Type B pancreatic cell (in vitro differentiated cells): ENCODE data around the gene VPS13D. TPM values are rescaled to one million over a fixed set of nuclear protein-coding genes. Genes with fewer than 3 reads are reported as not detected.

Experiments
- DNase-seq: peaks from one replicate; pipeline ENCODE4 v3.0.0; 2021; ENCODE audit warnings: mixed read lengths; ENCODE audit not compliant: unreplicated experiment; ENCODE audit errors: extremely low spot score
- H3K27ac Mint-ChIP-seq: 2 replicates; pipeline ENCODE4 v1.8.0; 2021; ENCODE audit warnings: mild to moderate bottlenecking, mixed read lengths
- H3K27me3 Mint-ChIP-seq: 2 replicates; pipeline ENCODE4 v1.8.0; 2021; ENCODE audit warnings: mixed read lengths
- H3K36me3 Mint-ChIP-seq: 2 replicates; pipeline ENCODE4 v1.8.0; 2021; ENCODE audit warnings: mixed read lengths
- H3K4me1 Mint-ChIP-seq: one replicate; pipeline ENCODE4 v1.8.0; 2021; ENCODE audit warnings: mixed read lengths; ENCODE audit not compliant: unreplicated experiment
- H3K4me3 Mint-ChIP-seq: 2 replicates; pipeline ENCODE4 v1.8.0; 2021; ENCODE audit warnings: mild to moderate bottlenecking, mixed read lengths
- H3K9me3 Mint-ChIP-seq: 2 replicates; pipeline ENCODE4 v1.8.0; 2021; ENCODE audit warnings: mixed read lengths
- CTCF ChIP-seq: fragments of 200-600 bp; sonication (generic); conservative IDR thresholded peaks from 2 replicates; pipeline ENCODE4 v1.5.0; 2021; ENCODE audit warnings: antibody characterized with exemption, mild to moderate bottlenecking
- total RNA-seq: library from RNA; stranded (reverse); gene quantifications from 2 replicates; pipeline ENCODE4 v1.2.1, GENCODE V29; 2021; ENCODE audit warnings: low replicate concordance

VPS13D gene
- total RNA-seq, 1 donor from 2014 or later: 43.4 TPM

DNA sequence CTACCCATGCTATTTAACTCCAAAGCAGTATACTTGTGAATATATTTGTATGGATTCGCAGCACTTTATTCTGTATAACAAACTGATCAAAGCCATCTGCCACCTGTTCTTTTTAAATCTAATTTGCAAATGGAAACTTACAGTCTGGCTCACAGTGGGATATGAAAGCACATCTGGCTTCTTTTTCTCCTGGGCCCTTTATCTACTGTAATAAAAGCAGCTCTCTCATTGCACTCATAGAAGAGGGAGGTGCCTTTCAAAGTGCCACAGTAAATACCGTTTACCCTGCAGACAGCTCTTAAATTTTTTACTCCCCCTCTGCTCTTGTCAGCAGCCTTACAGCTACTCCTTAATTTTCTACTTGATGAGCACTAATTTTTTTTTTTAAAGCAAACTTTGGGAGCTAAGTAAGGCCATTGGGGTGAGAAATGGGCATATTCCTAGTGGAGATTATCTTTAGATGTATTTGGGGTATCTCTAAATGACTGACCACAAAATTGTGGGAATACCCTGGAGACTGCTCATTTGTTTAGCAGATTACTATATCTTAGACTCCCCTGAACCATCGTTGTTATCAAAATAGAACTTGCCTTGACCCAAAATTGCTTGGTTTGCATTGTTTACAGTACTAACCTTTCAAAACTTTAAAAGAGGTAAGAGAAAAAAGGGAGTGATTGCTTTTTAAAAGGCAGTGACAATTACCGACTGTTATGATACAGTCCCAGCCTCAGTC lies 110.1 kb downstream of the VPS13D start:
- DNase-seq: no peak
- Mint-ChIP-seq H3K9me3 (peaks cover 4% of the 10 kb centered on the region), H3K27me3 (no peaks in the 10 kb centered on the region), H3K27ac (no peak overlapping the region), H3K4me1 (peaks cover 43% of the 10 kb centered on the region), H3K4me3 (no peak overlapping the region), H3K36me3 (peaks cover 38% of the 10 kb centered on the region)
- no peak for TF ChIP-seq CTCF

- Mint-ChIP-seq H3K9me3 (peaks cover 4% of the 10 kb centered on the region), H3K36me3 (peaks cover 41% of the 10 kb centered on the region), H3K4me1 (peaks cover 49% of the 10 kb centered on the region), H3K27ac (no peak overlapping the region), H3K4me3 (no peak overlapping the region), H3K27me3 (no peaks in the 10 kb centered on the region)
- TF ChIP-seq CTCF: no peak
- DNase-seq: no peak
Measured at GRCh38 chr1:12340544-12340930, 110.7 kb downstream of the VPS13D start.

- peaks cover 43% of the 10 kb centered on the region for H3K36me3 Mint-ChIP-seq
- peaks cover under 1% of the 10 kb centered on the region for H3K9me3 Mint-ChIP-seq
- H3K4me3 Mint-ChIP-seq: no peak overlapping the region
- no peak for DNase-seq
- no peak for TF ChIP-seq CTCF
- no peaks in the 10 kb centered on the region for H3K27me3 Mint-ChIP-seq
- no peak overlapping the region for H3K27ac Mint-ChIP-seq
- H3K4me1 Mint-ChIP-seq: peaks cover 42% of the 10 kb centered on the region
Measured at GRCh38 chr1:12341667-12342066, 111.8 kb downstream of the VPS13D start.

DNA sequence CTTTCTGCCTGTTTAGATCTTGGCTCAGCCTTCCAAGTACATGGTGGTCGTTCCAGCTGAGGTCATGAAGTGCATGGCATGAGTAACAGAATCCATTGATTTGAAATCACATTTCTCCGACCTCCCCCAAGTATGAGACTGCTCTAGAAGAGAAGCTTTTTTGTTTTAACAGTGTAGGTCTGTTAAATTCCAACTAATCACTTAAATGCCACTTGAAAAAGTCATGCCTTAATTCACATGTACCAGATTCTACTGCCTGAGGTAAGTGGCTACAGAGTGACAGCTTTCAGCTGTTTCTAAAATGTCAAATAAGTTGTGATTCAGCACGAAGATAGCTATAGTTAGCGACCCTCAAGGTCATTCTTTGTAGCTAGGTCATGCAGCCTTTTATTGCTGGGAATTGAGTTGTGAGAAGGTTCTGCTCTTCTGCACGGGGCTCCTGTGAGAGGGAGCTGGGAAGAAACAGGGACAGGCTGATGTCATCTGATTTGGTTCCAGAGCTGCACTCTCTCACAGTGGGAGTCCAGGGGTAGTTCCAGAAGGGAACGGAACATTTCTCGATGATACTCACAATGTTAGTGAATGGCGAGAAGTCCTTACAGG lies 112.7 kb downstream of the VPS13D start:
- Mint-ChIP-seq H3K9me3 (no peaks in the 10 kb centered on the region), H3K27ac (no peak overlapping the region), H3K27me3 (no peaks in the 10 kb centered on the region), H3K4me3 (no peak overlapping the region), H3K4me1 (peaks cover 40% of the 10 kb centered on the region), H3K36me3 (peaks cover 43% of the 10 kb centered on the region)
- DNase-seq: no peak
- TF ChIP-seq CTCF: no peak

GRCh38 chr1:12343823-12344487 lies 114.1 kb downstream of the VPS13D start:
- H3K4me3 Mint-ChIP-seq: no peak overlapping the region
- no peak overlapping the region for H3K27ac Mint-ChIP-seq
- peaks cover 32% of the 10 kb centered on the region for H3K4me1 Mint-ChIP-seq
- H3K27me3 Mint-ChIP-seq: no peaks in the 10 kb centered on the region
- peaks cover 45% of the 10 kb centered on the region for H3K36me3 Mint-ChIP-seq
- H3K9me3 Mint-ChIP-seq: no peaks in the 10 kb centered on the region
- no peak for DNase-seq
- no peak for TF ChIP-seq CTCF
